HG02798 (cell line): Measurements from ENCODE around the gene ZSWIM4.

Experiments used
- ATAC-seq: cut with Tn5 transposase; IDR thresholded peaks from one replicate; pipeline ENCODE4 v1.9.1; 2021; ENCODE audit warnings: mild to moderate bottlenecking; ENCODE audit not compliant: unreplicated experiment, poor library complexity

ZSWIM4 gene

GRCh38 chr19:13865571-13866462 lies 70.6 kb downstream of the ZSWIM4 start:
- no peak for ATAC-seq

GRCh38 chr19:13866463-13867046 lies 71.3 kb downstream of the ZSWIM4 start:
- ATAC-seq: no peak

GRCh38 chr19:13868663-13869062 lies 73.4 kb downstream of the ZSWIM4 start:
- ATAC-seq: no peak

- ATAC-seq: no peak
These were observed 74.0 kb downstream of the ZSWIM4 start for GRCh38 chr19:13869281-13869680.

- ATAC-seq: no peak
These were observed 75.6 kb downstream of the ZSWIM4 start for GRCh38 chr19:13870873-13871272.

- no peak for ATAC-seq
These were observed 77.1 kb downstream of the ZSWIM4 start for GRCh38 chr19:13872339-13872694.

- ATAC-seq: no peak
These were observed 77.6 kb downstream of the ZSWIM4 start for GRCh38 chr19:13872695-13873389.

- ATAC-seq: no peak
These were observed 78.7 kb downstream of the ZSWIM4 start for GRCh38 chr19:13873834-13874515.

GRCh38 chr19:13875824-13876223 lies 80.6 kb downstream of the ZSWIM4 start:
- ATAC-seq: no peak

- no peak for ATAC-seq
These were observed 81.6 kb downstream of the ZSWIM4 start, which contains the start of gene NANOS3 for GRCh38 chr19:13876834-13877233. Gene NANOS3, plus strand, starts transcription at chr19:13877134. Its CDS starts 115 bp downstream, at chr19:13877249.

- ATAC-seq: no peak
These were observed 82.1 kb downstream of the ZSWIM4 start for GRCh38 chr19:13877303-13877702.

GRCh38 chr19:13880059-13881043 lies 85.1 kb downstream of the ZSWIM4 start:
- peak; percentile 93 for ATAC-seq

GRCh38 chr19:13881251-13881691 lies 86.0 kb downstream of the ZSWIM4 start:
- no peak for ATAC-seq
